NOMO-1 treated with DMSO at 0.1 percent for 48 hours (cell line): ENCODE measurements around the gene FOS.
A peak's percentile ranks its signal among the peaks of the same experiment; 100 is the strongest.

Experiments used
- DNase-seq: peaks from one replicate; lab custom pipeline; 2025; ENCODE audit not compliant: unreplicated experiment; lab: John Stamatoyannopoulos, UW

Gene FOS

DNA sequence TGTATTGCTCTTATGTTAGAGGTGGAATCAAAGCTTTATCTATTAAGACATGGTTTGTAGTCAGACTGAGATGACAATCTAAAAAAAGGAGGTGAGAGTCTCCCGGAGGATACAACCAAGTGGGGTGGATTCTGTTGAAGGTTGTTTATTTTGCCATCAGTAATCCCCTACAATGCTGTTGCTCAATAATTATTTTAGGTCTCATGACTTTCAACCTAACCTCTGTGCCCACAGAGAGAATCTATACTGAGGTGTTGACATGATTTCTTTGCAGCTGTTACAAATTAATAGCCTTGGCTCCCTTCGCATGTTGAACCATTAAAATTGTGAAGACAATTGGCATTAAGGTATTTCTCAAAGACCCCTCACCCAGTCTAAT lies 28.7 kb upstream of the FOS start:
- DNase-seq: no peak

DNA sequence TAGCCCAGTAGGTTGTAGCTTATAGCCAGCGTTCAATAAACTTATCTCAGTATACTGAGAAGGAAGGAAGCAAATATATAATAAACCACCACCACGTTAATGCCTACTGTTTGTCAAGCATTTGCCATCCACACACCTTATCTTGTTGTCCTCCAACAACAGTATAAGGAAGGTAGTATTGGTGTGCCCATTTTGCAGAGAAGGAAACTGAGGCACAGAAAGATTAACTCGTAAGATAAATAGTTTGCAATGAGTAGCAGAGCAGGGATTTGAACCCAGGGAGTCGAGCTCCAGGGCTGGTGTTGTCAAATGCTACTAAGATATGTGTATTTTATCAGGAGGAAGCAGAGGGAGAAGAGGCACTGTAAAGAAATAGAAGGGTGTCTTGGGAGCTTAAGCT lies 27.8 kb upstream of the FOS start:
- no peak for DNase-seq

DNA sequence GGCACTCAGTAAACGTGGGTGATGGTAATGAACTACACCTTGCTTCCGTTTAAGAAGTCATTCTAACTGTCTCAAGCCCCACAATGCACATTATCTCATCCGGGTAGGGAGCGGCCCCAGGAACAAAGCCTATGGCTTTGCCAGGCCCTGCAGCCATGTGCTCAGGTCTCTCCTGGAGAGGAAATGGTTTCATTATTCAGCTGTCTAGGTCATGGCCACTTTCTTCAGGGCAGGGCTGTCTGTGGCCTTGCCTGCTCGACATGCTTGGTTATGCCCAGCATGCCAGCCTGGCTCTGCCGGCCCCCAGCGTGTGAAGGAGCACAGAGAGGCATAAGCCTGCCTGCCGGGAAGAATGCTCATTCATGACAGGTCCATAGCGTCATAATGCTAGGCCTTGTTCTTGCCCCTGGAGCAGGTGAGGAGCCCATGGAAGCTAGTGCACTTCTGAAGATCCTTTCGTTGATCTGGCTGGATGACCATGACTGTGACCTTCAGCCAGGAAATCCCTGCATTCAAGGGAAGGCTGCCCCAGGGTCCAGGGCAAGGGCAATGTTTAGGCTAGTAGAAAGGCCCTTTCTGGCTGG lies 26.3 kb upstream of the FOS start:
- DNase-seq: no peak

DNA sequence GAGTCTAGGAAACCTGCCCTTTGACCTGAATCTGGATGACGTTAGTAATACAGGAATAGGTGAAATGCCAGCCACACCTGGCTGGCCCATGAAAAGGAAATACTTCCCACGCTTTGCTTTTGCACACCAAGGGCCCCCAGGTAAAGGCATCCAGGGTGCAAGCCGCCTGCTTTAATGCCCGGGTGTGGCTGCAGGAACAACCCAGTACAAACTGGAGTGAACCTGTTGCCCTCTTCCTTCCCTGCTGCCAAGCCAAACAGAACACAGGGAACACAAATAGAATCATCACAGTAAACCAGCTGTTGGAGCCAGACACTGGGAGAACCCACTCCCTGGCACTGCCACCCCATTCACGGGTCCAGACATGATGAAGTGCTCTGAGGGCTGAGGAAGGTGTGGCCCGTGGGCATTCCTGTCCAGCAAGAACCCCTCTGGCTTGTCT lies 24.2 kb upstream of the FOS start:
- DNase-seq: no peak

DNA sequence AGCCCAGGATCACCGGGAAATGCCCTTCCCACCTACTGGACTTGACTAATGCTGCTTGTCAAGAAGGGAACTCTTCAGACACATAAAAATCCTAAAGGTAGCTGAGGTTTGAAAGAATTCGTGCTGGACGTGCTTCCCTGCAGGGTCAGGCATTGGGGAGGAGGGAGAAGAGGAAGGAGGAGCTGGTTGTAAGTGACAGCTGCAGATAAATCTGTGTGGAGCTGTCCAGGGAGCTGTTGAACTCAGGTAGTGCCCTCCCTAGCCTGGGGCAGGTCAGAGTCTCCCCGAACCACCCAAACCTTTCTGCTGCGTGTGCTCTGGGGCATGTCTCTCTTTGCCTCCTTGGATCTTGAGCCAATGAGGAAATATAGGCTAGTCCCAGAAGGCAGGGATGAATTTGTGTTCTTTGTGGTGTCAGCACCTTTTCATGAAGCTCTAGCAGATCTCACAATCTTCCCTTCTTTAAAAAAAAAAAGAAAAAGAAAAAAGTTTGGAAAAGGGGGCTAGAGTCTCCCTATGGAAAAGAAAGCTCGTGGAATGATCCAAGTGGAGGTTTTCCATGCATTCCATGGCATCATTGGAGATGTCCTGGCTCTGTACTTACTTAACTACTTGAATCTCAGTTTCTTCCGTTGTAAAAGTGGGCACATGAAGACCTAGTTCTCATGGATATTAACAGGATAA lies 23.6 kb upstream of the FOS start:
- DNase-seq: no peak

DNA sequence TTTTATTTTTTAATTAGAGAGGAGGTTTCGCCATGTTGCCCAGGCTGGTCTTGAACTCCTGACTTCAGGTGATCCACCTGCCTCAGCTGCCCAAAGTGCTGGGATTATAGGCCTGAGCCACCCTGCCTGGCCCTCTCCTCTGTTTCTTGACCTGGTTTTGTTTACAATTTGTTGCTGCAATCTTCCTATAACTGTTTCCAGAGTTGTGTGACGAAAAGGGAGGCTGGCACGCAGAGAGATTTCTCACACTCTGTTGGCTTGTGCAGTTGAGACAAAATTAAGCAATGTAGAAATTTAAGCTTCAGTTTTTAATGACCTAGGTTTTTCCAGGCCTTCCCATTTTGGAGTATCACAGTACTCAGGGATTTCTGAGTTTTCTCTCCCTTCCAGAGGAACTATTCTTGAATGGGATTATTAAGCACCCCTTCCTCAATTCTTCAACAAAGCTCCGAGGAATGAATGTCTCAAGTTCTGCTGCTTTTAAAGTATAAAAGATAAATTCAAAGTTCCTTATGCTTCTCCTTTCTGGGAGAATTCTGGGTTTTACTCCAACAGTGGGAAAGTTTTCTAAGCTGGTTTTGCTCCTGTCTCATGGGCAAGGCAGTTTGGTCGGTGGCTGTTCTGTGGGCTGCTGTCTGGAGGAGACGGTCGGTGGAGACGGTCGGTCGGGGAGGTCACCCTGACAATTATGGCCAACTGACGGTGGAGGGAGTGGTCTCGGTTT lies 20.4 kb upstream of the FOS start:
- peak; percentile 71 for DNase-seq

DNA sequence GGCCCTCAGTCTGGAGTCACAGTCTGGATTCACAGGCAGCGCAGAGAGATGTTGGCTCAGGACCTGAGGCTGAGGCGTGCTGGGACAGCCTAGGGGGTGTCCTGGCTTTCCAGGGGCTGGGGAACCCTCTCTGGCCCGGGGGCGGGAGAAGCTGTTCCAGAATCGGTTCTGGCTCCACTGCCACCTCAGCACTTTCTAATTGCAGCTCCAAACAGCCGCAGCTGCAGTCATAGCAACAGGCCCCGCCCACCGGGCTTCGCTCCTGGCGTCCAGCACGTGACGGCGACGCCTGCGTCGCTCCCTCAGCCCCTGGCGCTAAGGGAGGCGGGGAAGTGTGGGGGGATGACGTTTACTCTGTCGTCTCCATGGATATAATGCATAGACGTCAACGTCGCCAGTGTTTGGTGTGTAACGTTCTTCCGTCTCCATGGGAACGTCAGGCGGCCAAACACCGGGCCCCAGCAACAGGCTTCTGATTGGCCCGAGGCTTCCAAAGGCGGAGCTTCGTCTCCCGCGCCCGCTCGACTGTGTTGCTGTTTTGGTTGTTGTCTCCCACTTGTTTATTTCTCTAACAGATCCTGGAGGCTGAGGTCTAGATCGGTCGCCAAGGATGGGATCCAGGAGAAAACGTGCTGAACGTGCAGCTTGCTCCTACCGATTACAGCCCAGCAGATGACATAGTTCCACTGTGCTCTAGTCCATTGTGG lies 19.7 kb upstream of the FOS start:
- peak; percentile 98 for DNase-seq

DNA sequence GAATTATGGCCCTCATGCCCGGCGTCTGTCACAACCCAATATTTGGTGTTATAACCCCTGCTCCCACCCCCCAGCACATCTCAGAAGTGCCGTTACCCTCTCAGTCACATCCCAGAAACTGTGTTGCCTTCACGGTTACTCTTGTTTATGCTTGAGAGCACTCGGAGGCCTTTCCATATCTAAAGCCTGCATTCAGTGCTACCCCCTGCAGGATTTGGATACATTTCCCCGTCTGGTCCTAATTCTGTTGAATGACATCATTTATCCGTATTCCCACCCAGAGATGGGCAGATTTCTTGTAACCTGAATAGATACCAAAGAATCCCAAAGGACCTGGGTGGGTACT lies 19.1 kb upstream of the FOS start:
- DNase-seq: no peak

DNA sequence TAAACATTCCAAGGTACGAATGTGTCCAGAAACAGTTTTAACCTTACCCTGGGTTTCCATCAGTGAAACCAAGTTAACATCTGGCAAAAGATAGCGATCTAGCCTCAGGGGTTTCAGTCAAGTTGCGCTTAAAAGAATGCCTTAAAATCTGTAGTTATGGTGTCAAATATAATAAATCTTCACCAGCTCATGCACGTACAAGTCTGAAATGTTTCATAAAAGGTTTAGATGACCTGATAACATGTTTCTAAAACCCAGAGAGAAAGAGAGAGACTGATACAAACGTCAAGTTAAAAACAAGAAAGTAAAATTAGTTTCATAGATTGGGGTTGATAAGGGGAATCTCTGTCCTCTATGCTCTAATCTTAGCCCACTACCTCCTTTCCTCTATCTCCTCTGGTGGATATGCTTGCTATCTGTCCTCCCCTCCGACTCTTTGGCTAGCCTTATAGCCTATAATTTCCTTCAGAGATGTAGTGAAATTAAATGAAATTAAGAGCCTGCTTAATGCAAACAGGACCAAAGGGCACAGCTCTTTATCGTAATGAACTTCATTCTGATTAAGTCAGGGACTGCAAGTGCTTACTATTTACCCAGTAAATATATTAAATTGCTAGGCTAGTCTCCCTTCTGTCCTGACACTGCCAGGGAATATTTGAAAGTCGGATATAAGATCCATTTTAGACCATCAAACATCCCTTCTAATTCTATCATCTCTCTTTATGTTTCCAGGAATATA lies 18.4 kb upstream of the FOS start:
- DNase-seq: no peak

DNA sequence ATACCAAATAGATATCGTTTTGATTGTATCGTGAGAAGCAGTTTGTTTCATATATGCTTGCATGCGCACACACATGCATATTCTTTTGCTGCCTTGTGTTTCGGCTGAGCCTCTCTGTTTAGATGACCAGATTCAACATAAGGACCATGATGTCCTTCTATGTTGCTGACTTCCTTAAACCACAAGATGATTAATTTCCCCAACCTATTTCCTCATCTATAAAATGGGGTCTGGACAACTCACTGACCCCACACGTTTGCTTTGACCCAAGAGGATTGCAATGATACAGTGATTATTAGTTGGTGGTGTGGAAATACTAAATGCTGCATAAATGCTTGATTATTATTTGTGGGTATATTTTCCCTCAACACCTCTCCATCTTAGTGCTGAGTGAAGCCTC lies 16.8 kb upstream of the FOS start:
- DNase-seq: no peak

DNA sequence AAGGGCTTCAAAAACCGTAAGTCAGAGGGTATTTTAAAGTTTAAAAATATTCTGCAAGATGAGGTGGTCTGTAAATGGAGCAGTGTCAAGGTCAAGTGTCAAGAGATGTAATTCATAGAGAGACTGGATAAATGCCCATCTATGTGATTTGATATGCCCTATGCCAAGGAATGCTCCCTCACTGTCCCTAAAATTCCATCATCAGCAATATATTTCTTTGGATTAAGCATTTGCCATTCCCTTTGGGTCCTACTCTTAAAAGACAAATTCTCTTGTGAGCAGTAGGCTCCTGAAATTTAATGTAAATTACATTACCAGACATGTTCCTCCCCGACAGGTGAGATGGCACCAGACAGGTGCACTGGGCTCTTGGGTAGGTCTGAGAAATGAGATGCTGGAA lies 16.0 kb upstream of the FOS start:
- DNase-seq: no peak

DNA sequence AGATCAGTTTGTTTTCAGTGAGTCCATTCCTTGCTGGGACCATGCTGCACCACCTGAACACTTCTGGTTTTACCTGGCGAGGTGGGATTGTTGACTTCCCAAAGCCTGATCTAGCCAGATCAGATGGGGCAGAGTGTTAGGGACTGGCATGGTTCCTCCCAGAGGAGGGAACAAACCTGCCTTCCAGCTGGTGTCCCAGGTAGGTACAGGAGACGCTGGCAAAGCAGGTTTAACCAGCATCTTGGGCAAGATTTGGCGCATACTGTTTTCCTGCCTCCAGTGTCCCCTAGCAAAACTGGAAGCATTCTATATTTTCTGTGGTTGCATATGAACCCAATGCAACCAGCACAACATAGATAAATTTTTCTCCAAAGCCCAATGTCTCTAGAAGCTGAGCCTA lies 14.6 kb upstream of the FOS start:
- DNase-seq: no peak

DNA sequence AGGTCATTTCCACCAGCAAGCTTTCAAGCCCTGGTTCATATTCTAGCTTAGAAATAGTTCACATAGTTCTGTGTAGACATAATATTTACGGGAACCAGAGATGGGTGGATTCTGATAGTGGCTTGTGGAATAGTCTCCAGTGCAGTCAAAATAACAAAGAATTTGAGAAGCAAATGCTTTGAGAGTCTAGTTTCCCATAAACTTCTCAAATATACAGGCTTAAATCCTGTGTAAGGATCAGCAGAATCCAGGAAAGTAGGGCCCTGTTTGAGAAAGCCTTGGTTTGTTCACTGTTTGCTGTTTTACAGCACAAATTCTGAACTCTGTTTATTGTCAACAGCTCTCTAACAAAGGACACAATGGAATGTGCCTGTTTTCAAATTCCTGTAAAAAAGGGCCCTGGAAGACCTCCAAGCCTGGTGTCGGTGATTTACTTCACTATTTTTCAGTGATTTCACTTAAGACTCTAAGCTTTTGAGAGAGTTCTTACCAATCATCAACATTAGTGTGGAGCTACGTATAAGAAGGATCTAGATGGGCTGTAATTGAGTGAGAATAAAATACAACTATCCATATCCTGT lies 11.4 kb upstream of the FOS start:
- DNase-seq: no peak

DNA sequence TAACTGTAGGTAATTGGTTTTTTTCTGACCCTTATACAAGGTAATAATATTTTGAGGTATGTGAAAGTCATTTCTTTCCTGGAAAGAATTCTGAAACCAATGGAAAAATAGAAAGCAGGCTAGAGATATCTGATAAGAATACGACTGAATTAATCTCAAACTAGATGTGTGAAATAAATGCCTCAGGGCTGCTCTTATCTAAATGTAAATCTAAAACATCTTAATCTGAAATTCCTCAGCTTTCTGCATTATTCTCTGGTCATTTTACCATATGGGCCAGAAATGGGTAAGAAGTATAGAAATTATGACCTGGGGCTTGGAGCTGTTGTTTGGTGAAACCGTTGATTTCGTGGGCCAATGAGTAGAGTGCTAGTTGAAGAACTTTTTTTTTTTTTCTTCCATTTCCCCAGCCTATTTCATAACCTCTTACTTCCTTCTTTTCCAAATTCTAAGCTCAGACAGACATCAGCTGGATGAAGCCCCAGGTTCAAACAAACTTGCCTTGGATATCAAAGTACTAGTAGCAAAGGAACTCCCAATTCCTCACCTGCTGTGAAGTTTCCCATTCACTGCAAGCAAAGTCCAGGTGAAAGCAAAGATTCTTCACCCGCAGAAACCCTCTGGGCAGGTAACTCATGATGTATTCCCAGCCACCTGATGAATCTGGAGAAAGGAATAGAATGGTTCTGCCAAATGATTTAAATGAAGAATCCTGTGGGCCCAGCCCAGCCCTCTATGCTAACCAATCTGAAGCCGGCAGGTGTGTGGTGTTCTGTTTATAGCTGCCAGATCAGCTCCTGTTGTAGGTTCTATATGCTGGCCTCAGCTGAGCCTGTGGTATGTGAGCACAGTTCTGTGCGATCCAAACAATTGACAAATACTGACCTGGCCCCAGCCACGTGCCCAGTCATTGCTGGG lies 9.7 kb upstream of the FOS start:
- DNase-seq: peak; percentile 90

DNA sequence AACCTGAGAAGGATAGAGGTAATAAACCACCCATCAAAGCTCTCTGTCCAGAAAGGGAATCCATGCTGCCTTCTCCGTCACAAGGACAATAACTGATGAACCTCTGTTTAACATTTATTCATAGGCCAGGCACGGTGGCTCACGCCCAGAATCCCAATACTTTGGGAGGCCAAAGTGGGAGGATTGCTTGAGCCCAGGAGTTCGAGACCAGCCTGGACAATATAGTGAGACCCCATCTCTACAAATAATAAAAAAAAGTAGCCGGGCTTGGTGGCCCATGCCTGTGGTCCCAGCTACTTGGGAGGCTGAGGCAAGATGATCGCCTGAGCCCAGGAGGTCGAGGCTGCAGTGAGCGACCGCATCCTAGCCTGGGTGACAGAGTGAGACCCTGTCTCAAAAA lies 7.1 kb upstream of the FOS start:
- DNase-seq: no peak

DNA sequence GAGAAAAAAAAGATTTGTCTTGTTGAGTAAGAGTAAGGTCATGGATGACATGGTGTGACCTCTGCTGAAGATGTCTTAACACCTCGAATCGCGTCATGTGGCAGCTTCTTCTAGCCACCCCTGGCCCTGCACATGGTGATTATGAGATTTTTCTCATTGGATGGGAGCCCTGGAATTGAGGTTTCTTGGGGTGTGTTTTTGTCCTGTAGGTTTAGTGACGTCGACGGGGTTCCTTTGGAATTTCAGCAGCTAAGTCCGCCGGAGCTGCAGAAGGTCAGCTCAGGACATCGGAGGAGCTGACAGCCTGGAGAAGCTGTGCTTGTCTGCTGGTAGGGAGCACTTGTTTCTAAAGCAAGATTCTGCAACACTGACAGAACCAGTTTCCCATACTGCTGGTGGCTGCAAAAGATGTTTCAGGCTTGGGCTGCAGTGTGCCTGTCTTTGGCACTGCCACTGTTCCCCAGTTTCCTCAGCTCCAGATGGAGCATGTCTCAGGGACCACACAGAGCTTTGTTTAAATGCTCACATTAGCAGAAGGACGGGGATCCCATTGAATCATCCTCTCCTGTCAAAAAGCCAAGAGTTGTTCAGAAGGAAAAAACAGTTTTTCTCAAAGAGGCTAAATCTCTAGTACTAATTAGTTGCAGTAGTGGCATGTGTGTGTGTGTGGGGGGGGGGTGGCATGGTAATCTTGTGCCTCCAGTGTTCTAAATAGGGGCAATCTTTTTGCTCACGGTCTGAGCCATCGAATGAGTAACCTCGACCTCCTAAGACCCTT lies 5.2 kb upstream of the FOS start:
- no peak for DNase-seq

DNA sequence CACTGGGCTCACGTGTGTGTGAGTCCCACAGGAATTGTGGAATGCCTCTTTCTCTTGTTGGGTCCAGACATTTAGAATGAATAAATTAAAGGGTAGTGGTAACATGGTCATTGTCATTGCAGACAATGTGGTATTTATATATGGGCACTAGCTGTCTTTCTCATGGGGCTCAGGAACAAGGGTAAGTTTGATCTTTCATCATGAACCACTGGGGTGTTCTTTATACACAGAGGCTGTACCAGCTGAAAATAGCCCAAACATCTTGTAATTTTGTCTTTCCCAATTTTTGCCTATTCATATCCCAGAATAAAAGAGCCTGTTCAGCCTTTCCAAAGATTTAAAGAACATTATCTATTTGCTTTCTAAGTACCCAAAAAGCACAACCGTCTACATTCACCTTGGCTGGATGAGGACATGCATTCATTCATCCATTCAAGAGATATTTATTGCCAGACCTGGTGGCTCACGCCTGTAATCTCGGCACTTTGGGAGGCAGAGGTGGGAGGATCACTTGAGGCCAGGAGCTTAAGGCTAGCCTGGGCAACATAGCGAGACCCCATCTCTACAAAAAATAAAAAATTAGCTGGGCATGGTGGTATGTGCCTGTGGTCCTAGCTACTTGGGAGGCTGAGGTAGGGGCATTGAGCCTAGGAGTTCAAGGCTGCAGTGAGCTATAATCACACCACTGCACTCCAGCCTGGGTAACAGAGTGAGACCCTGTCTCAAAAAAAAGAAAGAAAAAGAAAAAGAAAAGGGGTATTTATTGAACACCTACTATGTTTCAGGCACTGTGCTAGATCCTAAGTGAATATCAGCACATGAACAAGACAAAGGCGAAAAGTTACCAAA lies 4.4 kb upstream of the FOS start:
- DNase-seq: no peak

DNA sequence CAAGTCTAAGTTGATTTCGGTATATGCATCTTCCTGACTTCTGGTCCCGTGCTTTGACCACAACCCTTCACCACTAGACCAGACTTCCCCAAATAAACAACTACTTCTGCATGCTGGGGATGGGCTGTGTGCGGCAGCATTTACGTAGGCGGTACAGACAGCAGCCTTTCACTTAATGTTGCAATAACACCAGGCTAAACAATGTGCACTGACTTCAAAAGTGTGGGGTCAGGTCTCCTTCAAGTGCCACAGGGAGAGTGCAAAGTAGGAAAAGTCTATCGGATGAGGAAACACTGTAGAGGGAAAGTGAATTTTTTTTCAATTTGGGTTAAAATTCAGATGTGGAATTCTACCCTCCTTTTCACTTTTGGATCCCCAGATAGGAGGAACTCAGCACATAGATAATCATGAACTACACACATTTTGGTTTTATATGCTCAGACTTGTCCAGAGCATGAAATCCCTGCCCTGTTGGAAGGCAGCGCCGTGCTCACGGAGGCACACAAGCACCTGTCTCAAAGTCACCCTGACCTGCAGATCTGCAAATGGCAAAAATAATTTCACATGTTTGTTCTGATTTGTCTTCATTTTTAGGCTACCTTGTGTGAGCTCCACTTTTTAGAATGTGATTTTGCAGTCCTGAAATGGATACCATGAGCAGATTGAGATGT lies 3.6 kb upstream of the FOS start:
- peak; percentile 100 for DNase-seq
